HG03159 (cell line): ENCODE results near the gene TTC21B.
"Not testable (repeated sequence)": the region's sequence is repeated elsewhere in the genome, so short reads cannot be mapped to it uniquely, and the experiment has no call there.

Experiments used
- ATAC-seq: cut with Tn5 transposase; IDR thresholded peaks from one replicate; pipeline ENCODE4 v1.9.1; 2021; ENCODE audit warnings: mild to moderate bottlenecking, moderate library complexity; ENCODE audit not compliant: unreplicated experiment

The TTC21B gene

GRCh38 chr2:165888171-165888570, 65.4 kb downstream of the TTC21B start:
- ATAC-seq: no peak

GRCh38 chr2:165886487-165887146, 67.0 kb downstream of the TTC21B start:
- no peak for ATAC-seq

GRCh38 chr2:165877565-165878550, 75.7 kb downstream of the TTC21B start:
- peak; percentile 37 for ATAC-seq

- no peak for ATAC-seq
Observed at GRCh38 chr2:165876712-165877111, 76.9 kb downstream of the TTC21B start.

GRCh38 chr2:165876269-165876668, 77.3 kb downstream of the TTC21B start:
- no peak for ATAC-seq

- ATAC-seq: peak; percentile 97
Observed at GRCh38 chr2:165874445-165875039, 79.0 kb downstream of the TTC21B start.

- no peak for ATAC-seq
Observed at GRCh38 chr2:165872101-165872791, 81.3 kb downstream of the TTC21B start.

GRCh38 chr2:165871025-165871424, 82.6 kb downstream of the TTC21B start:
- no peak for ATAC-seq

- no peak for ATAC-seq
Observed at GRCh38 chr2:165870346-165870745, 83.2 kb downstream of the TTC21B start.

GRCh38 chr2:165868211-165868610, 85.4 kb downstream of the TTC21B start:
- no peak for ATAC-seq

GRCh38 chr2:165864296-165864695, 89.3 kb downstream of the TTC21B start:
- peak; percentile 5 for ATAC-seq

GRCh38 chr2:165863810-165864261, 89.7 kb downstream of the TTC21B start:
- peak; percentile 75 for ATAC-seq

GRCh38 chr2:165861083-165861482, 92.5 kb downstream of the TTC21B start:
- not testable (repeated sequence) for ATAC-seq

GRCh38 chr2:165859723-165860122, 93.9 kb downstream of the TTC21B start:
- ATAC-seq: not testable (repeated sequence)

GRCh38 chr2:165857876-165858275, 95.7 kb downstream of the TTC21B start:
- ATAC-seq: no peak

- no peak for ATAC-seq
Observed at GRCh38 chr2:165852394-165852793, 101.2 kb downstream of the TTC21B start.

GRCh38 chr2:165847001-165847400, 106.6 kb downstream of the TTC21B start:
- ATAC-seq: no peak

GRCh38 chr2:165846056-165846455, 107.5 kb downstream of the TTC21B start:
- no peak for ATAC-seq

- ATAC-seq: no peak
Observed at GRCh38 chr2:165844216-165844615, 109.4 kb downstream of the TTC21B start.

- no peak for ATAC-seq
Observed at GRCh38 chr2:165843351-165843750, 110.2 kb downstream of the TTC21B start.
